ENCODE data around the gene FAM219B.

Gene FAM219B

GRCh38 chr15:74906450-74907162, at the start of gene FAM219B:
TSS of gene FAM219B (minus strand) at chr15:74906851. CDS start at chr15:74906800, 51 bp downstream.
- Histone ChIP-seq H3K9me3 (ENCODE audit: severe bottlenecking) (no peaks in the 10 kb centered on the region), H3K27me3 (ENCODE audit: insufficient read depth, low read depth, severe bottlenecking) (no peaks in the 10 kb centered on the region), H3K4me3 (ENCODE audit: low read depth, low read length) (peak within 1 kb of the TSS; percentile 78), H3K27ac (peak within 1 kb of the TSS; percentile 99), H3K36me3 (peaks cover 51% of the 10 kb centered on the region)
- TF ChIP-seq CTCF (IDR thresholded peaks at IDR 0.05; ENCODE audit: low read depth, low read length) = no peak
- peak; percentile 93 for DNase-seq

- DNase-seq = no peak
- H3K9me3 ChIP-seq (ENCODE audit: severe bottlenecking) = no peaks in the 10 kb centered on the region
- no peak overlapping the region for H3K4me3 ChIP-seq (ENCODE audit: low read depth, low read length)
- TF ChIP-seq CTCF (IDR thresholded peaks at IDR 0.05; ENCODE audit: low read depth, low read length) = no peak
- no peaks in the 10 kb centered on the region for H3K36me3 ChIP-seq
- H3K27ac ChIP-seq = no peak overlapping the region; the same call in 1 of the 2 replicates
- H3K27me3 ChIP-seq (ENCODE audit: insufficient read depth, low read depth, severe bottlenecking) = no peaks in the 10 kb centered on the region
These were observed 49.4 kb upstream of the FAM219B start for GRCh38 chr15:74955796-74956647.

- Histone ChIP-seq H3K27me3 (ENCODE audit: insufficient read depth, low read depth, severe bottlenecking) (no peaks in the 10 kb centered on the region), H3K27ac (peak overlapping the region; percentile 77), H3K36me3 (no peaks in the 10 kb centered on the region), H3K4me3 (ENCODE audit: low read depth, low read length) (no peak overlapping the region), H3K9me3 (ENCODE audit: severe bottlenecking) (no peaks in the 10 kb centered on the region)
- no peak for DNase-seq
- TF ChIP-seq CTCF (IDR thresholded peaks at IDR 0.05; ENCODE audit: low read depth, low read length) = no peak
These were observed 48.4 kb upstream of the FAM219B start for GRCh38 chr15:74955017-74955416.

GRCh38 chr15:74954515-74954914, 47.9 kb upstream of the FAM219B start:
- Histone ChIP-seq H3K9me3 (ENCODE audit: severe bottlenecking) (no peaks in the 10 kb centered on the region), H3K27ac (peak overlapping the region; percentile 77), H3K27me3 (ENCODE audit: insufficient read depth, low read depth, severe bottlenecking) (no peaks in the 10 kb centered on the region), H3K36me3 (no peaks in the 10 kb centered on the region), H3K4me3 (ENCODE audit: low read depth, low read length) (no peak overlapping the region)
- peak; percentile 86 for DNase-seq
- no peak for TF ChIP-seq CTCF (IDR thresholded peaks at IDR 0.05; ENCODE audit: low read depth, low read length)

GRCh38 chr15:74951006-74951405, 44.4 kb upstream of the FAM219B start:
- Histone ChIP-seq H3K4me3 (ENCODE audit: low read depth, low read length) (no peak overlapping the region), H3K9me3 (ENCODE audit: severe bottlenecking) (no peaks in the 10 kb centered on the region), H3K27ac (no peak overlapping the region), H3K27me3 (ENCODE audit: insufficient read depth, low read depth, severe bottlenecking) (no peaks in the 10 kb centered on the region), H3K36me3 (no peaks in the 10 kb centered on the region)
- no peak for DNase-seq
- TF ChIP-seq CTCF (IDR thresholded peaks at IDR 0.05; ENCODE audit: low read depth, low read length) = no peak

All from WERI-Rb-1 (cell line).